GM12878 (cell line): ENCODE measurements around the gene PRC1. TPM values are rescaled to one million over a fixed set of nuclear protein-coding genes. Genes with fewer than 3 reads are reported as not detected.

Experiments
- ATAC-seq: fragments of 200-7000 bp; cut with Tn5 transposase; 3 replicates; pipeline ENCODE4 v1.9.1; 2020; ENCODE audit warnings: mild to moderate bottlenecking, moderate library complexity
- BruUV-seq: library from RNA; stranded (reverse); fragments of 400-500 nt; replicated peaks from 2 replicates; lab custom pipeline; 2021; lab: Mats Ljungman, UMichigan
- CTCF ChIA-PET: fragments of 300-600 bp; sonication (Branson Sonifier 250); formaldehyde crosslinking; extraction: SDS; loops from one replicate; lab custom pipeline; 2021; ENCODE audit warnings: inconsistent platforms; lab: Yijun Ruan, JAX
- POLR2A ChIA-PET: fragments of 350-600 bp; formaldehyde crosslinking; extraction: SDS; loops from one replicate; lab custom pipeline; 2021; ENCODE audit warnings: inconsistent platforms; lab: Charles Lee
- RAD21 ChIA-PET: fragments of 300-600 bp; sonication (Branson Sonifier 250); formaldehyde crosslinking; loops from one replicate; lab custom pipeline; 2023; ENCODE audit warnings: antibody characterized with exemption; ENCODE audit not compliant: unreplicated experiment; lab: Charles Lee
- SMC1A ChIA-PET: fragments of 300-600 bp; sonication (Branson Sonifier 250); formaldehyde crosslinking; loops from one replicate; lab custom pipeline; 2023; ENCODE audit not compliant: unreplicated experiment, uncharacterized antibody; lab: Charles Lee
- DNase-seq: peaks from one replicate; pipeline ENCODE4 v3.0.0-alpha.2; 2011; ENCODE audit warnings: low read depth, low spot score
- FAIRE-seq: peaks from 3 replicates; lab custom pipeline; 2011; peaks lifted over from hg19 to GRCh38; lab: Jason Lieb, UNC
- H2AFZ ChIP-seq: 2 replicates; pipeline ENCODE4 v1.6.0; 2011; ENCODE audit warnings: low read depth, low read length, control low read depth; ENCODE audit not compliant: control insufficient read depth
- H3K27ac ChIP-seq: 2 replicates; pipeline ENCODE4 v1.5.1; 2011; ENCODE audit warnings: control low read depth; ENCODE audit not compliant: control insufficient read depth, insufficient read depth
- H3K27me3 ChIP-seq, 2 experiments: replicated peaks in 1 of 2; 2 replicates each; pipeline versions ENCODE4 v1.6.0 to v1.6.1; 2011; ENCODE audit warnings: low read length in 1 of 2; ENCODE audit not compliant: control insufficient read depth in 2 of 2, insufficient read depth in 2 of 2
- H3K36me3 ChIP-seq, 2 experiments: 2 replicates each; pipeline ENCODE4 v1.5.1; 2011; ENCODE audit warnings: low read length in 1 of 2; ENCODE audit not compliant: control insufficient read depth in 2 of 2, insufficient read depth in 2 of 2
- H3K4me1 ChIP-seq: 2 replicates; pipeline ENCODE4 v1.6.1; 2011; ENCODE audit warnings: mild to moderate bottlenecking, low read length, moderate library complexity, mixed read lengths; ENCODE audit not compliant: control insufficient read depth, insufficient read depth
- H3K4me2 ChIP-seq: 2 replicates; pipeline ENCODE4 v1.6.0; 2011; ENCODE audit warnings: control low read depth; ENCODE audit not compliant: control insufficient read depth, insufficient read depth
- H3K4me3 ChIP-seq: fragments of 200-600 bp; sonication (generic); 2 replicates; pipeline ENCODE4 v1.5.1; 2016
- H3K79me2 ChIP-seq: 2 replicates; pipeline ENCODE4 v1.6.0; 2011; ENCODE audit warnings: low read length; ENCODE audit not compliant: control insufficient read depth, insufficient read depth
- H3K9ac ChIP-seq: 2 replicates; pipeline ENCODE4 v1.8.0; 2011; ENCODE audit warnings: low read length, control low read depth, mixed read lengths; ENCODE audit not compliant: control insufficient read depth, insufficient read depth
- H3K9me3 ChIP-seq: replicated peaks from 3 replicates; pipeline ENCODE4 v1.5.1; 2011; ENCODE audit warnings: mild to moderate bottlenecking, low read length; ENCODE audit not compliant: control insufficient read depth, insufficient read depth
- H4K20me1 ChIP-seq: 2 replicates; pipeline ENCODE4 v1.6.0; 2011; ENCODE audit not compliant: control insufficient read depth, insufficient read depth
- BCL11A ChIP-seq: IDR thresholded peaks from 2 replicates; pipeline ENCODE4 v1.6.1; 2011; ENCODE audit warnings: low read depth, low read length
- CHD2 ChIP-seq: IDR thresholded peaks from 2 replicates; pipeline ENCODE4 v1.6.1; 2011; ENCODE audit warnings: low read depth, low read length, improper control_type of control experiment, borderline replicate concordance
- CTCF ChIP-seq, 3 experiments: IDR thresholded peaks in 2 of 3; conservative IDR thresholded peaks in 1 of 3; 2 replicates each; pipeline ENCODE4 v1.5.1; 2011; ENCODE audit warnings: low read depth in 3 of 3, low read length in 3 of 3, mild to moderate bottlenecking in 3 of 3, control low read depth in 2 of 3, moderate library complexity in 2 of 3, inconsistent platforms in 1 of 3, mixed read lengths in 1 of 3; ENCODE audit not compliant: control insufficient read depth in 2 of 3, insufficient read depth in 1 of 3; ENCODE audit errors: extremely low read depth in 1 of 3
- EED ChIP-seq: sonication (generic); IDR thresholded peaks from 2 replicates; pipeline ENCODE4 v1.6.1; 2016; ENCODE audit warnings: antibody characterized with exemption, low read depth
- GABPA ChIP-seq: IDR thresholded peaks from 2 replicates; pipeline ENCODE4 v1.6.1; 2014; ENCODE audit warnings: antibody characterized with exemption, low read depth, mild to moderate bottlenecking, inconsistent platforms
- HDAC6 ChIP-seq: fragments of 200-600 bp; sonication (generic); IDR thresholded peaks from one replicate; pipeline ENCODE4 v1.8.0; 2017; ENCODE audit warnings: antibody characterized with exemption; ENCODE audit not compliant: unreplicated experiment
- NKRF ChIP-seq: fragments of 450-650 bp; conservative IDR thresholded peaks from 2 replicates; pipeline ENCODE4 v1.6.1; 2017; ENCODE audit warnings: mild to moderate bottlenecking, moderate library complexity
- POLR2AphosphoS2 ChIP-seq: IDR thresholded peaks from 2 replicates; pipeline ENCODE4 v1.6.1; 2011; ENCODE audit warnings: low read depth, mild to moderate bottlenecking, low read length, improper control_type of control experiment, moderate library complexity
- RAD21 ChIP-seq: IDR thresholded peaks from 2 replicates; pipeline ENCODE4 v1.6.1; 2011; ENCODE audit warnings: mild to moderate bottlenecking, low read depth, low read length, moderate library complexity; ENCODE audit not compliant: insufficient read depth
- RB1 ChIP-seq: fragments of 450-650 bp; formaldehyde crosslinking; IDR thresholded peaks from 2 replicates; pipeline ENCODE4 v1.6.1; 2017; ENCODE audit warnings: mild to moderate bottlenecking, borderline replicate concordance
- SKIL ChIP-seq: fragments of 450-650 bp; IDR thresholded peaks from 2 replicates; pipeline ENCODE4 v1.6.1; 2017; ENCODE audit warnings: mild to moderate bottlenecking, low read depth, inconsistent platforms; ENCODE audit not compliant: poor library complexity, severe bottlenecking
- SMC3 ChIP-seq: IDR thresholded peaks from 2 replicates; pipeline ENCODE4 v1.6.1; 2011; ENCODE audit warnings: low read length, improper control_type of control experiment, borderline replicate concordance
- TCF7 ChIP-seq: IDR thresholded peaks from 2 replicates; pipeline ENCODE4 v1.6.1; 2014; ENCODE audit warnings: antibody characterized with exemption, borderline replicate concordance
- YY1 ChIP-seq: IDR thresholded peaks from 2 replicates; pipeline ENCODE4 v1.6.1; 2011; ENCODE audit warnings: low read depth, mild to moderate bottlenecking, low read length
- ZBED1 ChIP-seq: IDR thresholded peaks from 2 replicates; pipeline ENCODE4 v1.6.1; 2016; ENCODE audit warnings: borderline replicate concordance
- ZNF217 ChIP-seq: fragments of 450-650 bp; IDR thresholded peaks from 2 replicates; pipeline ENCODE4 v1.6.1; 2017; ENCODE audit warnings: antibody characterized with exemption, mild to moderate bottlenecking
- WGBS: methylation state at CpG from one replicate; pipeline ENCODE4 v1.1.6; 2016; ENCODE audit warnings: low lambda C conversion rate; ENCODE audit not compliant: insufficient replicate concordance, insufficient coverage; ENCODE audit errors: missing lambda C conversion rate; 5-methylcytosine and 5-hydroxymethylcytosine counted together
- in situ Hi-C: fragments of 300-500 bp; cut with MboI; formaldehyde crosslinking; loops from 9 replicates; pipeline ENCODE4 v1.14.3; 2018; ENCODE audit warnings: mixed read lengths
- intact Hi-C: fragments of 100-400 bp; cut with micrococcal nuclease; formaldehyde crosslinking; loops from one replicate; pipeline ENCODE4 v1.14.2; 2022; ENCODE audit not compliant: unreplicated experiment
- polyA plus RNA-seq, 11 experiments: library from polyadenylated mRNA; depleted of rRNA in 4 of 11; unstranded in 6 of 11; stranded (reverse) in 5 of 11; fragments of >200 nt; fragmentation: Nextera tagmentation in 4 of 11; fragmentation: Illumina TruSeq in 1 of 11; extraction: Ambion mirVana in 4 of 11; extraction: Trizol in 1 of 11; gene quantifications; 1 replicate in 1 of 11; 2 replicates in 10 of 11; pipeline versions ENCODE4 v1.2.1 to v1.2.3, GENCODE V29; 2011 to 2016; ENCODE audit warnings: inconsistent platforms in 2 of 11, missing spikeins in 2 of 11, low read depth in 1 of 11
- total RNA-seq, 4 experiments: library from RNA; depleted of rRNA in 3 of 4; stranded (reverse); fragments of >200 nt in 3 of 4; fragmentation: Illumina TruSeq in 1 of 4; extraction: Trizol in 1 of 4; gene quantifications; 2 replicates each; pipeline versions ENCODE4 v1.2.1 to v1.2.3, GENCODE V29; 2013 to 2021

PRC1 gene
- total and polyA plus RNA-seq, 10 of the 15 experiments (the other 5 are each of a cell fraction or from before 2014, with no cell fraction given), result 100 to 241 (median 131) TPM

GRCh38 chr15:91032919-91033803, 38.8 kb upstream of the PRC1 start:
- no peak overlapping the region for H3K9ac ChIP-seq
- in situ Hi-C loops, result no loop called here
- no peak overlapping the region for H3K4me2 ChIP-seq
- H3K4me1 ChIP-seq, result no peaks in the 10 kb centered on the region
- intact Hi-C loops, result no loop called here
- CTCF ChIA-PET, result interaction anchor here (0.8 to 2.4 kb wide), 24 partner anchors 8 to 264 kb away, joined by 3 to 46 read pairs (median 5); partner anchors contain the start of genes HDDC3, PRC1, RCCD1 and UNC45A
- H3K79me2 ChIP-seq, result no peaks in the 10 kb centered on the region
- SMC1A ChIA-PET, result interaction anchor here (0.6 to 1.7 kb wide), 6 partner anchors 13 to 239 kb away, joined by 3 to 11 read pairs (median 4); partner anchors contain the start of gene UNC45A
- RAD21 ChIA-PET, result interaction anchor here (0.8 to 1.7 kb wide), 10 partner anchors 10 to 239 kb away, joined by 3 to 8 read pairs (median 5); partner anchors contain the start of genes HDDC3, RCCD1 and UNC45A
- no peaks in the 10 kb centered on the region; a peak in 1 of 4 replicates for H3K27me3 ChIP-seq
- ATAC-seq (peak; percentile 94), FAIRE-seq (peak; percentile 54), DNase-seq (no peak)
- H2AFZ ChIP-seq, result peak overlapping the region; percentile 55; the same call in 1 of the 2 replicates
- POLR2A ChIA-PET, result interaction anchor here (0.6 kb wide), 1 partner anchor 1680 kb away, joined by 3 read pairs; no protein-coding TSS in a partner anchor
- H4K20me1 ChIP-seq, result no peaks in the 10 kb centered on the region
- no peaks in the 10 kb centered on the region for H3K9me3 ChIP-seq
- H3K27ac ChIP-seq, result no peak overlapping the region
- no peaks in the 10 kb centered on the region for H3K36me3 ChIP-seq
- 18% methylated on average over 12 of the region's 12 CpGs for WGBS
- no peak overlapping the region for H3K4me3 ChIP-seq
- BruUV-seq, result no TSS peak
- peak; percentile 61; the same call in 1 of the 2 replicates for TF ChIP-seq RAD21
- no peak for TF ChIP-seq POLR2AphosphoS2
- no peak for TF ChIP-seq ZBED1
- no peak for TF ChIP-seq TCF7
- 0 out of 2 replicates have a peak, but pooled peaks have one; percentile 28 for TF ChIP-seq SMC3
- no peak for TF ChIP-seq HDAC6
- TF ChIP-seq CTCF (IDR thresholded peaks at IDR 0.05 in 2 of 3, conservative IDR thresholded peaks at IDR 0.05 in 1 of 3; ENCODE audit: control insufficient read depth in 2 of 3, extremely low read depth in 1 of 3, insufficient read depth in 1 of 3, low read depth in 3 of 3, low read length in 3 of 3), result peak; percentile 62 to 86 (median 66)
- TF ChIP-seq NKRF, result no peak
- TF ChIP-seq EED, result no peak
- TF ChIP-seq RB1, result no peak
- TF ChIP-seq GABPA, result no peak
- TF ChIP-seq CHD2, result no peak
- no peak for TF ChIP-seq ZNF217
- no peak for TF ChIP-seq SKIL
- TF ChIP-seq YY1, result no peak
- TF ChIP-seq BCL11A, result no peak
